ENCODE results near the gene PAPOLA. TPM values are rescaled to one million over a fixed set of nuclear protein-coding genes. Genes with fewer than 3 reads are reported as not detected.

Gene PAPOLA
- total and polyA plus RNA-seq, 9 of the 15 experiments (the other 6 are each of a cell fraction or from before 2014, with no cell fraction given), result 51.1 to 199 (median 95.8) TPM

DNA sequence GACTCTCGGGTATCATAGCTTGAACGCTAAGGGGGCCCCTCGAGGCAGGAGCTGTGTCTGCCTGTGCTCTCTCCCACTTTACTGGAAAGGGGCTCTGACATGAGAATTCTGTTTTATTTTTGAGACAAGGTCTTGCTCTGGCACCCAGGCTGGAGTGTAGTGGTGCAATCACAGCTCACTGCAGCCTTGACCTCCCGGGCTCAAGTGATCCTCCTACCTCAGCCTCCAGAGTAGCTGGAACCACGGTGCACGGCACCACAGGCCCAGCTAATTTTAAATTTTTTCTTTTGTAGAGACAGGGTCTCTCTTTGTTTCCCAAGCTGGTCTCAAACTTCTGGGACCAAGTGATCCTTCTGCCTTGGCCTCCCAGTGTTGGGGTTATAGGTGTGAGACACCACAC, 77.7 kb downstream of the PAPOLA start:
- Histone ChIP-seq H3K9me1 (ENCODE audit: control insufficient read depth, insufficient read depth, low read length) (no peaks in the 10 kb centered on the region), H3K4me3 (no peak overlapping the region), H2AFZ (ENCODE audit: low read depth, low read length) (no peak overlapping the region), H3K36me3 (ENCODE audit: control insufficient read depth, insufficient read depth, low read length) (no peaks in the 10 kb centered on the region), H3K4me2 (ENCODE audit: insufficient read depth, low read length) (no peak overlapping the region), H3K9ac (ENCODE audit: insufficient read depth in 1 of 2, low read depth in 2 of 2, low read length in 2 of 2) (no peak overlapping the region), H3K27ac (ENCODE audit: extremely low read depth, low read depth, low read length) (no peak overlapping the region), H3K9me3 (replicated peaks; ENCODE audit: control insufficient read depth, insufficient read depth, low read depth, low read length) (no peaks in the 10 kb centered on the region), H3K27me3 (ENCODE audit: control insufficient read depth in 2 of 2, insufficient read depth in 2 of 2, low read length in 2 of 2) (peaks cover 5 to 24% of the 10 kb centered on the region in 2 experiments; a peak in 4 of 5 replicates), H3K79me2 (ENCODE audit: control insufficient read depth, insufficient read depth, low read length) (no peaks in the 10 kb centered on the region), H4K20me1 (replicated peaks; ENCODE audit: control insufficient read depth, insufficient read depth, low read length) (no peaks in the 10 kb centered on the region), H3K4me1 (replicated peaks in 1 of 2; ENCODE audit: control insufficient read depth in 2 of 2, insufficient read depth in 2 of 2, low read length in 2 of 2) (peaks cover 6 to 19% of the 10 kb centered on the region in 2 experiments; a peak in 4 of 5 replicates)
- ChIA-PET POLR2A (interaction anchor here (1.4 kb wide), 1 partner anchor 9 kb away, joined by 3 read pairs; no protein-coding TSS in a partner anchor), CTCF (ENCODE audit: low intra/inter-chr PET ratio) (no interaction called here)
- ATAC-seq (no peak), FAIRE-seq (no peak), DNase-seq (ENCODE audit: extremely low read depth in 1 of 4, low spot score in 3 of 4) (no peak)
- 53% methylated on average over 6 of the region's 6 CpGs for WGBS (ENCODE audit: insufficient coverage, low coverage, missing lambda C conversion rate)
- in situ Hi-C loops (cut with MboI), result loop anchor here (5.0 to 25.0 kb wide), 4 partner anchors 92 to 707 kb away; no protein-coding TSS in a partner anchor
- no TSS peak for BruUV-seq (replicated peaks)
- intact Hi-C loops (cut with micrococcal nuclease), result loop anchor here (5.0 to 10.0 kb wide), 3 partner anchors 87 to 555 kb away; no protein-coding TSS in a partner anchor
- TF ChIP-seq TSHZ1 (CRISPR knock-in tag; IDR thresholded peaks at IDR 0.05) (no peak), ZNF507 (tag; conservative IDR thresholded peaks at IDR 0.05) (no peak), ILF3 (IDR thresholded peaks at IDR 0.05; ENCODE audit: borderline replicate concordance) (no peak), ZNF197 (CRISPR knock-in tag; IDR thresholded peaks at IDR 0.05; ENCODE audit: low read depth) (no peak), ZNF263 (CRISPR knock-in tag; IDR thresholded peaks at IDR 0.05; ENCODE audit: borderline replicate concordance) (no peak), CBFB (CRISPR knock-in tag; IDR thresholded peaks at IDR 0.05) (no peak), HSF4 (CRISPR knock-in tag; IDR thresholded peaks at IDR 0.05; ENCODE audit: borderline replicate concordance) (no peak), PHTF2 (CRISPR knock-in tag; IDR thresholded peaks at IDR 0.05) (no peak), ZNF282 (CRISPR knock-in tag; IDR thresholded peaks at IDR 0.05) (no peak)

Measured in K562 (cell line).